Globus pallidus (tissue), 1 donor: ENCODE results near the gene TAS1R1.
"Not testable (repeated sequence)": the region's sequence is repeated elsewhere in the genome, so short reads cannot be mapped to it uniquely, and the experiment has no call there.

ENCODE experiments used
- DNase-seq: peaks from one replicate; pipeline ENCODE4 v3.0.0-alpha.2; 2015; ENCODE audit warnings: low spot score

Gene TAS1R1

DNA sequence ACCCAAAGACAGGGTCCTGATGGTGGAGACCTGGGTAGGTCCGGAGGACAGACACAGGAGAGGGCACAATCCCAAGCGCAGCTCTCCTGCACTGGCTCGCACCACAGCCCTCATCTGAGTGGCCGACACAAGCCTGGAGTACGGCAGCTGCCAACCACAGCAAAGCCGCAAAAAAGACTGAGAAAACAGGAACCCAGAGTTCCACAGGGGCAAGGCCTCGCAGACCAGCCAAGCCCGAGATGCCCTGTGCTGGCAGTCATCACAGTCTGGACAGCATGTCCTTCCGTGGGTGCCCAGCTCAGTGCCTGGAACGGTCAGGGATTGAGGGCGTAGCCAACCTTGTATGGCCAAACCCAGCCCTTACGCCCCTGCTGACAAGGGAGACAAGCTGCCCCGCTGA lies 36.1 kb downstream of the TAS1R1 start:
- DNase-seq, result no peak

DNA sequence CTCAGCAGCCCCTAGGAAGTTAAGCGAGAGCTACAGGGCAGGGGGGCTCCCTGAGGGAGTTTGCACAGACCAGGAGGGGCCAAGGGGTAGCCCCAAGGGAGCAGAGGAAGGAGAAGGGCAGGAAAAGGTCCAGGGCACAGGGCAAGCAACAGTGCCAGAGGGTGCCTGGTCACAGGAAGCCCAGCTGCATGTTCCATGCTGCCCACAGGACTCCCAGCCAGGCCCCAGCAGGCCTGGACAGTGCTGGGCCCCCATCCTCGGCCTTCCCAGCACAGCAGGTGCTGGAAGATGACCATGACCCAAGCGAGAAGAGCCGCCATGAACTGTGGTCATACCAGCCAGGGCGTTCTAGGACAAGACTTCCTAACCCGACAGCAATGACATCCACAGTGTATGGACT lies 36.5 kb downstream of the TAS1R1 start:
- no peak for DNase-seq

DNA sequence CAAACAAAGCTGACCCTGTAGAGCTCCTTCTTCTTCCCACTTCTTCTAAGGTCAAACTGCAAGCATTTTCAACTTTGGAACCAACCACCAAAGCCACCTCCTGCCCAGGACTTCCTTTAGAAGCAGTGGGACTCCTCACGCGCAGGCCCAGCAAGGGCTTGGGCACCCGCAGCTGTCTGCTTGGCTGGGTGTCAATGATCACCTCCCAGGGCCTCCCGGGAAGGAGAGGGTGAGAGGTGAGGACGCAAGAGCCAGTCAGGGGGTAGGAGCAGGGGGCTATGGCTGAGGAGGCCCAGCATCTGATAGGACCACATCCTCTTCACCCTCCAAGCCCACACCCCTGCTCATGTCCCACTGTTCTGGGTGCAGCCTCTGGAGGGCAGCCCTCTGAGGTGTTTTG lies 37.3 kb downstream of the TAS1R1 start:
- DNase-seq, result no peak

DNA sequence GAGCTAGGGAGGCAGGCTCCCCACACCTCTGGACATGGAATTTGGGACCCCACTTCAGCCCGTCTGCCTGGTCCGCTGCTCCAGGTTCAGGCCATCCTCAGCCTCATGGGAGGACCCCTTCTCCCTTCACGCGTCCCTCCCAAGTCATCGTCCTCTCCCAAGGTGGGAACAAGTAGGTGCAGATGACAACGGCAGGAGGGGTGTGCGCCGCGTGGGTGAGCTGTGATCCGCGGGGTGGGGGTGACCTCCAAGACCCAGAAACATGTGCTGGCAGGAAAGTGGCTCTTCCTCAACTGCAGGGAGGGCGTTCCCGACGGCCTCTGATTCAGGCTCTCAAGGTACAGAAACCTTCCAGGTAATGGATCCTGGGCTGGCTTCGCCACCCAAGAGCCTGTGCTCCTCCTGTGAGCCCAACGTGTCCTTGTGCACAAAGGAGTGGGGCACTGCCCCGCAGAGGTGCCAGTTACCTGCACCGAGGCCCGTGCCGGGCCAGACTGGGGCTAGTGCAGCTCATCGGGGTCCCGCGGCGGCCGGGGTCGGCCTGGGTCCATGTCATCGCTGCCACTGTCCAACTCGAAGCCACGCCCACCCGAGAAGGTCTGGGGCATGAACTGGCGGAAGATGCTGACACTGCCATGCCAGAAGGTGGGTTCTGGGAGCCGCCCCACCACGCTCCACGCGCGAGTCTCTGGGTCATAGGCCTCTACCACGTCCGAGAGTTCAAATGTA lies 37.9 kb downstream of the TAS1R1 start:
- no peak for DNase-seq

DNA sequence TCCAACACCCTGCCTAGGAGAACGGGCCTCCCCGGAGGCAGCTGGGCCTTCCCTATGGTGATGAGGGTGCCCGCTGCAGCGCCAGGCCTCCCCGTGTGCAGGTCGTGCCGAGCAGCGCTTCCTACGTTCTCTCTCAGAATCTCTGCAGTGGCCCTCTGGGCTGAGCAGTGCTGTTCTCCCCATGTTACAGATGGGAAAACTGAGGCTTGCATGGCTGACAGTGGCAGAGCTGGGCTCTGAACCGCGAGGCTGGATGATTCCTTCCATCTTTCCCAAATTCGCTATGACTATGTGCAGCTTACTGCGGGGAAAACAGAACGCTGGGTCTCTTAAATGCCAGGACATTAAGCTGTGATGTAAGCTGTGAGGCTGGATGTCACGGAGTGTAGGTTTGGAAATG lies 38.7 kb downstream of the TAS1R1 start:
- no peak for DNase-seq

DNA sequence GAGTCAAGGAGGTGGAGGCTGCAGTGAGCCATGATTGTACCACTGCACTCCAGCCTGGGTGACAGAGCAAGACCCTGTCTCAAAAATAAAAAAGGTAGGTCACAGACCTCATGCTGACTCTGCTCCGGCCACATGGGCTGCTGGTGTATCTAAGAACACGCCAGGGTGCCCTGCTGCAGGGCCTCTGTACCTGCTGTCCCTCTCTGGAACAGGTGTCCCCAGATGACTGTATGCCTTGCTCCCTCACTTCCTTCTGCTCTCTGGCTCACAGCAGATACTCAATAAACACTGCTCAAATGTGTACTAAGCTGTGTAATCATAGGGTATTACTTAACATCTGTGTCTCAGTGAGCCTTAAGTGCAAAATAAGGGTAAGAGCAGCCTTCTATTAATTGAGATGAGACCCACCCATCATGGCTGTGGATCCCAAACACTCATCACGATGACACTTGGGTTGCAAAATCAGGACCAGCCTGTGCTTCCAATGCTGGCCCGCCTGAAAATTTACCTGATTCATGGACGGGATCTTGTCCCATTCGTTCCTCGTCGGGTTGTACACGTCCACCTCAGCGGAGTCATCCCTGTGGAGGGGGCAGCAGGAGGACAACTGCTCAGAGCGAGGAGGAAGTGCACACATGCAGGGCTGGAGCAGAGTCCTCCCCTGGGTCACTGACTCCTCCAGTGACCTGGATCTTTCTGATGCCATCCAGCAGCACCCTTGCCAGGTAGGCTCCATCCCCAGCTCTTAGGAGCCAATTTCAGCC lies 40.1 kb downstream of the TAS1R1 start:
- DNase-seq, result no peak

DNA sequence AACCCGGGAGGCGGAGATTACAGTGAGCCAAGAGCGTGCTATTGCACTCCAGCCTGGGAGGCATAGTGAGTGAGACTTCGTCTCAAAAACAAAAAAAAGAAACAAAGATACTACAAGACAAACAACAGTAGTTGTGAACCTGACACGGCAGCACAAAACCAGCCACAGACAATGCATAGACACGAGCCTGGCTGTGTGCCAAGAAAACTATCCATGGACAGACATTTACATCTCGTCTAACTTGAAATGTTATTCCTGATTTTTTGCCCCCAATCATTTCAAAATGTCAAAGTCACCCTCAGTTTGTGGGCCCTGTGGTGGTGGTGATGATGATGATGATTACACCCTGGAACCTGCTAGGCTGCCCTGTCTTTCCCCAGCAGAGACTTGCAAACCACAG lies 41.2 kb downstream of the TAS1R1 start:
- DNase-seq, result no peak

DNA sequence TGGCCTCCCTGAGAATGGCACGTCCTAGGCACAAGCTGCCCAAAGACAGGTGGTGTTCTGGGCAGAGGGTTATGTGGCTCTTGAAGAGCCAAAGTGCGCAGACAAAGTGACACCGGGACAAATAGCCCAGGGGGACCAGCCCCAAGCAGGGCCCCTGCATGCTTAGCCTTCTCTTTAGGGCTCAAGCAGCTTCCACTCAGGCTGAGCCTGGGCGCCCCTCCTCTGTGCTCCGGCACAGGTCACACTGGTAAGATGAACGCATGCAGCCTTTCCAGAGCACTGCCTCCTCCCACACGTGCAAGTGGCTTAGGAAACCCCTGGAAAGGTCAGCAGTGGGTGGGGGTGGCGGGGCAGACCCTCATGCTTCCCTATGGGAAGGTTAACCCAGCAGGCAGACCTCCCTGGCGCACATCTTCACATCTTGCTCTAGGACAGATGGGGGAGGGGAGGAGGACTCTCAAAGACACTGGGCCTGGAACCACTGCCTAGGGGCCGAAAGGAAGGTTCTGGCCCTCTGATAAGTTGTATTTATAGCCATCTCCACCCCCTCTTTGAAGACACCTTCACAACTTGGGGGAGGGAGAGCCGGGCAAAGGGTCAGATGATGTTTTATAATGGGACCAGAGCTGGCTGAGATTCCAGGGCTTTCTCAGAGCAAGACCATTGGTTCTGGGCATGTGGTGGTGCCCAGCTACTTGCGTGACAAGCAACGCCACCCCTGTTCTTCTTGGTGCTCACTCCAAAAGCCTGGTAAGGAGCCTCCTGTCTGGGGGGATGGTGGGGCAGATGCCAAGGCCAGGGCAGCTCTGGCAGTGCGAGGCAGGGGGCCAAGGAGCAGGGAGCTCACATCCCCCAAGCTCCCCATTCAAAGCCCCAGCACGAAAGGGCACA lies 42.0 kb downstream of the TAS1R1 start:
- no peak for DNase-seq

DNA sequence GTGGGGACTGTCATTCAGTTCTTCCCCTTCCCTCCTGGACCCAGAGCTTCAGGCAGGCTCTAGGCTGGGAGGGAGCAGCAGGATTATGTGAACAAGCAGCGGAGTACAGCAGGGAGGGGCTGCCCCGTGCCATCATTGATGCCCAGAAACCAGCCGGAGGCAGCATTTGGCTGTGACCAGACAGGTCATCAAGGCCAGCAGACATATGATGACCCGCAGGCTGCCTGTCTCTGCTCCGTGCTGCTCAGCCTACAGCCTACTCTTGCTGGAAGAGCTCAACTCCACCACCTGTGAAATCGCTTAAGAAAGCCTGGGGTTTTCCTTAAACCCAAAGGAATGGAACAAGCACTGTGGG lies 42.6 kb downstream of the TAS1R1 start:
- DNase-seq, result no peak

DNA sequence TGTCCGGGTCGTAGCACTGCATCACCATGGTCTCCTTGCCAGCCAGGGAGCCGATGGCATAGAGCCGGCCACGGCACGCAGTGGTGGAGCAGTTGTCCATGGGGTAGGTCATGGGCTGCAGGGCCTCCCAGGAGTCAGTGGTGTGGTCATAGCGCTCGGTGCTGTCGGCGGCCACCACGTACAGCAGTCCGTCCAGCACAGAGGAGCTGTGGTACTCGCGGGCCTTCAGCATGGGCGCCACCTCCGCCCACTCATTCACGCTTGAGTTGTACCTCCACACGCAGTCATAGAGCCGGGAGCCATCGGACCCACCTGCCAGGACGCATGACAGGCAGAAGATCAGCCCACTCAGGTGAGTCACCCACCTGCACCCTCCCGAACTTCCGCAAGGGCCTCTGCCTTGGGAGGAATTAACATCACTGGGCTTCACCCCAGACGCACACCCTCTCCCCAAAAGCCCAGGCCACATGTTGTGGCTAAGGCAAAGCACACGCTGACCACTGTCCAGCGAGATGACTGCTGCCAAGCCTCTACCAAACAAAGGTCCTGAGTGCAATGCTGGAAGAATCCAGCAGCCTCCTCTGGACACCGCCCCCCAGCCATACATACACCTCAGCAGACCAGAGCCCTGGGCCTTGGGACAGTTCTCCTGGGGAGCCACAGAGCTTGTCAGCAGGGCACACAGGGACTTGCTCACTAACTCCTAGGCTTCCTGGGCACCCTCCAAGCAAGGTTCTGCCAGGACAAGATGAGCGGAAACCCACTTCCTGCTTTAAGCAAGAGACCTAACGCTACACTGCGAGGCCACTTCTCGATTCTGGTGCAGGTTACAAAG lies 44.3 kb downstream of the TAS1R1 start:
- no peak for DNase-seq

DNA sequence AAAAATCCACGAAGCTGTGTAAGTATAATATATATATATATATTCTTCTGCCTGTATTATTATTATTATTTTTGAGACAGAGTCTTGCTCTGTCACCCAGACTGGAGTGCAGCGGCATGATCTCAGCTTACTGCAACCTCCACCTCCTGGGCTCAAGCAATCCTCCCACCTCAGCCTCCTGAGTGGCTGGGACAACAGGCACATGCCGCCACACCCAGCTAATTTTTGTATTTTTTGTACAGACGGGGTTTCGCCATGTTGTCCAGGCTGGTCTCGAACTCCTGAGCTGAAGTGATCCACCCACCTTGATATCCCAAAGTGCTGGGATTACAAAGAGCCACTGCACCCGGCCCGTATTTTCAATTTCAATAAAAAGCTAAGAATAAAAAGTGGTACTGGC lies 44.9 kb downstream of the TAS1R1 start:
- not testable (repeated sequence) for DNase-seq

DNA sequence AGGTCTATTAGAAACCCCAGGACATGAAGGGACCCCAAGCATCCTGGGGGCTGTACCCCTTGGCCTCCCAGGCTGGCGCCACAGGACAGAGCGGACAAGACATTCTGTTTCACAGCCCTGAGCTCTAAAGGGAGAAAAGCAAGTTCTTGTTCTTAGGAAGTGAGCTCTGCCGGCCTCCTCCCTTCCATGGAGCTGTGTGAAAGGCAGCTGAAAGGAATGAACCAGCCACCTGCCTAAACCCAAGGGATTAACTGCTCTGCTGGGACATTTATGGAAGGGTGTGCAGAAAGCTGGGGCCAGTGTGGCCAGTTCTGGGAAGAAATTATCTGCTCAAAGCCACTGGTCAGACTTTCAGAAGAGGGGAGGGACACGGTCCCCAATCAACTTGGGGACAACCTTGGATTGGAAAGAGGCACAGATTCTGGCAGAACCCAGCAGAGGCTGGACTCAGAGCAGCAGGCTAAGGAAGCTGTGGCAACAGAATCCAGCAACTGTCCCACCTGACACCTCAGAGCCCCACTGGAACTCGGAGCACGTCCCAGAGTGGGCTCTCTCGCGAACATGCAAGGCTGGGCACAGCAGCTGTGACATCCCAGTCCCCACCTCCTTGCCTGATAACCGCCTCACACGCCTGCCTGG lies 45.4 kb downstream of the TAS1R1 start:
- no peak for DNase-seq

DNA sequence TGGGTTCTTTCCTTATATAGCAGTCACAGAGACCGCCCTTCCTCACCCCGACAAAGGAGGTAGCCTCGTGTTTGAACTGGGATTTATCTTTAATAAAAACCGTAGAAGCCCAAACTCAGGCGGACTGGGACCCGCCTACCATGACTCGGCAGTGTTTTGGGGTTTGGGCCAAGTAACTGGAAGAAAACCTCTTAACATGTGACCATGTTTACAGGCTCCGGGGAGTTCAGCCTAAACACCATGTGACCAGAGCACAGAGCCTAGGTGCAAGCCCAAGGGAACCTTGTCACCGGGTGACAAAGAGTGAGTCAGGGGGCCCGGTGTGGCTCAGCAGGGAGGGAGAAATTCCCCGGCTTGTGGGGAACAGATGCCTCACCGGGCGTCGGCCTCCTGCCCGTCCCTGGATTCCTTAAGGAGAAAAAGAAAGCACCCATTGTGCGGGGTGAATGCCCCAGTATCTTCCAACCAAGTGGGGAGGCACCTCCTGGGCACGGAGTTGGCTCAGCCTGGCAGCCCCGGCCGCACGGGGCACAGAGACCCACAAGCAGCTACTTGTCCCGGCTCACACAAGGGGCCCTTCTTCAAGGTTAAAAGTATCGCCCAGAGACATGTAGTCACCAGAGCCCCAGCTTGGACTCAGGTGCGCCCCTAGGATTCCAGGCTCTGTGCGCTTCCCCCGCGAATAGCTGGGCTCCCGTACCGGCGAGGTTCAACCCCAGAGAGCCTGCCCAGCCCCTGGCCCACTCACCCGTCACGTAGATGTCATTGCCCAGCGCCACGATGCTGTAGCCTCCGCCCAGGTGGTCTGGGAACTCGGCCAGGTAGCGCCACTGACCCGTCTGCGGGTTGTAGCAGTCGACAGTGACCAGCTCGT lies 46.2 kb downstream of the TAS1R1 start:
- peak; percentile 83 for DNase-seq

DNA sequence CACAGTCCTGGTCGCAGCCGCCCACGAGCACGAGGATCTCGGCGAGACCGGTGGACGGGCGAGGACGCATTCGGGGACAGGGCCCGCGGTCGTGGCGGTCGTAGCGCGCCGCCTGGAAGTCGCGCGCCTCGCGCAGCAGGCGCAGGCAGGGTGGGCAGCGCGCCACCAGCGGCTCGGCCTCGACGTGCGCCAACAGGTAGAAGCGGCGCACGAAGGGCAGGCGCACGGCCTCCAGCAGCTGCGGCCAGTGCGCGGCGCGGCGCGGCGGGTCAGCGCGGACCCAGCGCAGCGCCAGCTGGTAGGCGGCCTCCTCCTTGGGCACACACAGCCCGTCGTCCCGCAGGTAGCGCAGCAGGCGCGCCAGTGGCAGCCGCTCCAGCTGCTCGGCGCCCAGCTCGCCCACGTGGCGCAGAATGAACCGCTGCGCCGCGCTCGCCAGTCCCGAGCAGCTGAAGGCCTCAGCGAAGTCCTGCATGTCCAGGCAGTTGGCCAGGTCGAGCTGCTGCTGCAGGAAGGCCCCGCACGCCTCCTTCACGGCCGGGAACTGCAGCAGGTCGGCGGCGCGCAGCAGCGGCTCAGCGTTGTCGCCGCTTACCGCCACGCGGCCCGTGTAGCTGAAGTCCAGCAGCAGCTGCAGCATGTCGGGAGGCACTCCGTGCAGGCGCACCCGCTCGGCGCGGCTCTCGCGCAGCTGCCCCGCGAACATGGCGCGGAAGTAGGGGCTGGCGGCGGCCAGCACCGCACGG lies 47.0 kb downstream of the TAS1R1 start:
- peak; percentile 62 for DNase-seq

DNA sequence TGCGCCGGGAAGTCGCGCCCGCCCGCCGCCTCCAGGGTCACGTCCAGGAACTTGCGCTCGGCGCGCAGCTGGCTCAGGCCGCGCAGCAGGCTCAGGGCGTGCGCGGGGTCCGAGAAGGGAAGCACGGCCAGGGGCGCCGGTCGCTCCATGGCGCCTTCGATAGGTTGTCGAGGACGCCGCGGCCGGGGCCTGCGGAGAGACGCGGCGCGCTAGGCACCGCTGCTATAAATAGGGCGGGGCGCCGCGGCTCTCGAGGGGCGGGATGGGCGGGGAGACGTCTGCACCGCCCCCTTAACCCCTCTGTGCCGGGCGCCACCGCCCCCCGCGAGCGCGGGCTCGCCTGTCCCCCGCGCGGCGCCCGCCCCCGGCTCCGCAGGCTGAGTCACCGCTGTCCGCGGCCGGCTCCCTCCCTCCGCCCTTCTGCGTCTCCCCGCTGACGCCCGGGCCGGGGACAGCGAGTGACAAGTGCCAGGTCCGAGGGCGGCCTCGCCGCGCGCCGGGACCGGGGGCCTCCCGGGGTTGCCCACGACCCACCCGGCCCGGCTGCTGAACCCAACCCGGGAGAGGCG lies 47.6 kb downstream of the TAS1R1 start, which contains the start of gene KLHL21:
TSS of gene KLHL21 (minus strand) at position 201 of the 569 bp plus-strand sequence. CDS start at position 149, 52 bp downstream.
- DNase-seq, result peak; percentile 92

DNA sequence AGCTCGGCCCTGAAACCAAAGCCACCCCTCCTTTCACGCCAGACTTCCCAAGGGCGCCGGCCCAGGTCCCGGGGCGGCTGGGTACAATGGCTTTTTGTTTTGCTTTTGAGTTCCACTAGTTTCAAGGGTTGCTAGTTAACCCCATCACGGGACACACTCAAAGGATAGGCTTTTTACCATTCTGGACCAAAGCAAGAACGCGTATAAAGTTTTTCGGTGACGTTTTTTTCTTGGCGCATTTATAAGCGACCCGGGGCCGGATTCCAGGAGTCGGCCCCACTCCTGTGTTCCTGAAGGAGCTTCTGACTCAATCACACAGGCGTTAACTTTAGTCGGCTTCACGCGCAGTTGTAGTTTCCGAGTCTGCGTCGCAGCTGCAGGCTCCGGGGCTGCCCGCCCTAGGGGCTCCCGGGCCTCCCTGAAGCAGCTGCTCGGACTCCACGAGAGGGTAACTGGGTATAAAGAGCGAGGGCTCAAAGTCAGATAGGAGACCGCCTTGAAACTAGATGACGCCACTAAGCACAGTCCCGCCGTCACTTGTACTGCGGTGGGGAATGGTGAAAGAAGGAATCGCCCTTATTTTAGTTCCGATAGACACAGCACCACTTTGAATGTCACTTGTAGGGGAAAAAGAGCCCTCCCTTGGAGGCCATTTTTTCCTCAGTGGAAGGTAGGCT lies 48.3 kb downstream of the TAS1R1 start:
- peak; percentile 91 for DNase-seq

DNA sequence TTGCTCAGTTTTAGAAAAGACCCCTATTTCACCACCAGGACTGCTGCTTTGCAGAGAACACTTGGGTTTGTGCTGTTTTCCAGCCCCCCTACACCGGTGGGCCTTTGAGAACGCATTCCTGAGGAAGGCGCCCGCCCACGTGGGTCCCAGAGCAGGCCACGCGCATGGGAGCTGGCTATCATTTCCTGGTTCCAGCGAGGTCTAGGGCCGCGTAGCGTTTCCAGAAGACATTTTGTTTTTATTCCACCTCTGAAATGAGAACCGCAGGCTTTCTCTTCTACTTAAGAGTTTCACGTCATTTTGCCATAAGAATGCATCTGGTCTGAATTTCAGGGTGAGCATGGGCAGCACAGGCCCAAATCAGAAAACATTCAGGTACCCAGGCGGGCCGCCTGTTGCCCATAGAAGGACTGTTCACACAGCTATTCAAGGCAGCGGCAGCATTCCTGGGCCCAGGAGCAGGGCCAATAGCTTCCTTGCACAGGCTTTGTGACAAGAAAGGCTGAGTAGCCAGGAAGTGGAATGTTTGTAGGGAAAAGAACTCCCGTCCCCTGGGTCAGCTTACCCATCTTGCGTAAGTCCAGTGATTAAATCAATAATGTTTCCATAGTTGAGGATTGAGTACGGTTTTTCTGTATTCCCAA lies 48.9 kb downstream of the TAS1R1 start:
- peak; percentile 66 for DNase-seq
